LNCaP clone FGC (cell line): Measurements from ENCODE around the gene TBC1D20.

Experiments
- DNase-seq: peaks from one replicate; pipeline ENCODE4 v3.0.0-alpha.2; 2011; ENCODE audit warnings: low read depth
- H3K4me3 ChIP-seq: 2 replicates; pipeline ENCODE4 v1.5.1; 2011; ENCODE audit warnings: mild to moderate bottlenecking, low read depth, low read length, control low read depth
- TF ChIP-seq, protein P1 (sequence below): IDR thresholded peaks from 2 replicates; pipeline ENCODE4 v1.5.1; 2012; ENCODE audit warnings: mild to moderate bottlenecking; ENCODE audit not compliant: control insufficient read depth, insufficient read depth; ENCODE audit errors: extremely low read depth

Gene TBC1D20

DNA sequence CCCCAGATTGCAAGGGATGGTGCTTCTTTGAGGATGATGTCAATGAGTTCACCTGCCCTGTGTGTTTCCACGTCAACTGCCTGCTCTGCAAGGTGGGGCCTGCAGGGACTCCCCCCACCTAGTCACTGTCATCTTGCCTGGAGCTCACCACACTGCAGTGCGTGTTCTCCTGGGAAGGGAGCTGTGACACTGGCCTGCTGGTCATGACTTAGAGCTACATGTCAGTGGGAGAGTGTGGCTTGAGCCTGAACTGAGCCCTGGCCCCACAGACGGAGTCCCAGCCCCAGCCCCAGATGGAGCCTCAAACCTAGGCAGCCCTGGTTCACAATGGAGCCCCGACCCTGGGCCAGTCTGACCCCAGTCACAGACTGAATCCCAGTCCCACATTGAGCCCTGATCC is 34.9 kb downstream of the TBC1D20 start:
- no peak for DNase-seq
- no peak overlapping the region for H3K4me3 ChIP-seq
- TF ChIP-seq, protein P1, sequence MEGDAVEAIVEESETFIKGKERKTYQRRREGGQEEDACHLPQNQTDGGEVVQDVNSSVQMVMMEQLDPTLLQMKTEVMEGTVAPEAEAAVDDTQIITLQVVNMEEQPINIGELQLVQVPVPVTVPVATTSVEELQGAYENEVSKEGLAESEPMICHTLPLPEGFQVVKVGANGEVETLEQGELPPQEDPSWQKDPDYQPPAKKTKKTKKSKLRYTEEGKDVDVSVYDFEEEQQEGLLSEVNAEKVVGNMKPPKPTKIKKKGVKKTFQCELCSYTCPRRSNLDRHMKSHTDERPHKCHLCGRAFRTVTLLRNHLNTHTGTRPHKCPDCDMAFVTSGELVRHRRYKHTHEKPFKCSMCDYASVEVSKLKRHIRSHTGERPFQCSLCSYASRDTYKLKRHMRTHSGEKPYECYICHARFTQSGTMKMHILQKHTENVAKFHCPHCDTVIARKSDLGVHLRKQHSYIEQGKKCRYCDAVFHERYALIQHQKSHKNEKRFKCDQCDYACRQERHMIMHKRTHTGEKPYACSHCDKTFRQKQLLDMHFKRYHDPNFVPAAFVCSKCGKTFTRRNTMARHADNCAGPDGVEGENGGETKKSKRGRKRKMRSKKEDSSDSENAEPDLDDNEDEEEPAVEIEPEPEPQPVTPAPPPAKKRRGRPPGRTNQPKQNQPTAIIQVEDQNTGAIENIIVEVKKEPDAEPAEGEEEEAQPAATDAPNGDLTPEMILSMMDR, result no peak

DNA sequence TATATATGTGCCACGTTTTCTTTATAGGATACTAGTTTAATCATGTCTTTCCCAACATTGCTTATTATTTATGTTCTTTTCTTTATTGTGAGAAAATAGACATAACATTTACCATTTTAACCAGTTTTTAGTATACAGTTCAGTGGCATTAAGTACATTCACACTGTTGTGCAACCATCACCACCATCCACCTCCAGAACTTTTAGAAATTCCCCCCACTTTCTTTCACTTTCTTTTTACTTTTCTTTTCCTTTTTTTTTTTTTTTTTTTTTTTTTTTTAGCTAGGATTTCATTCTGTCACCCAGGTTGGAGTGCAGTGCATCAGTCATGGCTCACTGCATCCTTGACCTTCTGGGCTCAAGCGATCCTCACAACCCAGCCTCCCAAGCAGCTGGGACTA is 35.8 kb downstream of the TBC1D20 start:
- DNase-seq, result no peak
- no peak overlapping the region for H3K4me3 ChIP-seq
- TF ChIP-seq, protein P1, result no peak

DNA sequence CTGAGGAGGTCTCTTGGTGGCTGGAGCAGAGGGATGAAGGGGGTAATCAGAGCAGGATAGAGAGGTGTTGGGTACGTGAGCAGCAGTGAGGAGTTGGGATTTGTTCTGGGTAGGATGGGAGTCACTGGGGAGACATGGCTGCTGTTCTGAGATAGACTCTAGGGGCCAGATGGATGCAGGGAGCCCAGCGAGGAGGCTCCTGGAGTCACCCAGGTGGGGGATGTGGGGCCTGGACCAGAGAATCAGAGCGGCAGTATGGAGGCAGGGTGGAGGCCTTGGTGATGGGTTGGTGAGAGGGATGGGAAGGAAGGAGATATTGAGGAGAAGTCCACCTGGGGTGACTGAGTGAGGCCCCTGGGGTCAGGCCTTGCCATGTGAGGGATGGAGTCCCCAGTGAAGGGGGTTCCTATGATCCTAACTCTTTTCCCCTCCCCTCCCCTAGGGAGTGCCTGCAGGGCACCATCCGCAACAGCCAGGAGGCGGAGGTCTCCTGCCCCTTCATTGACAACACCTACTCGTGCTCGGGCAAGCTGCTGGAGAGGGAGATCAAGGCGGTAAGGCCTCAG is 40.6 kb downstream of the TBC1D20 start:
- DNase-seq, result no peak
- H3K4me3 ChIP-seq, result peak overlapping the region; percentile 57
- TF ChIP-seq, protein P1, result no peak

DNA sequence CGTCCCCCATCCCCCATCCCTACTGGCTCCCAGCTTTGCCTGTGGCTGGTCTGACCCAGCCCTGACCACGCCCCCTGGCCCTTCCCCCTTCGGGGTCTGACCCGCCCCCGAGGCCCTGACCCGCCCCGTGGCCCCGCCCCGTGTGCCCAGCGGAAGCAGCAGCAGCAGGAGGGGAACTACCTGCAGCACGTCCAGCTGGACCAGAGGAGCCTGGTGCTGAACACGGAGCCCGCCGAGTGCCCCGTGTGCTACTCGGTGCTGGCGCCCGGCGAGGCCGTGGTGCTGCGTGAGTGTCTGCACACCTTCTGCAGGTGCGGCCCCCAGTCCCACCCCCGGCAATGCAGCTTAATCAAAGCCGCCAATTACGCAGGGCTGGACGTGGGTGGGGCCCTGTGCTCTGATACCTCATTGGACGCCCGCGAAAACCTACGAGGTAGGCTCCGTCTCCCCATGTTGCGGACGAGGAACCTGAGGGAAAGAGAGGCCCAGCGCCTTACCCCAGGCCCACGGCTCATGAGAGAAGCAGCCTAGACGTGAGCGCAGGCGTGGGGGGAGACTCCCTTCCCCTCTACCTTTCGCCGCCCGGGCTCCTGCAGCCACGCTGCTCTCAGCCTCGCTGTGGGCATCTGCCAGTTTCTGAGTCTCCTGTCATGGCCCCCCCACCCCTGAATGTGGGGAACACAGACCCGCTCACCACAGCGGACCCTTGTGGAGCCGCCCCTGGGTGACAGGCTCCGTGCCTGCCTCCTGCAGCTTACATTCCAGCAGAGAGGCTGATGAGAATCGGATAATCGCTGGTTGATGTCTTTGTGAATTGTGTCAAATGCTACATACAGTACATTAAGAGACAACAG is 41.4 kb downstream of the TBC1D20 start:
- TF ChIP-seq, protein P1, result no peak
- peak; percentile 62 for DNase-seq
- H3K4me3 ChIP-seq, result peak overlapping the region; percentile 57

DNA sequence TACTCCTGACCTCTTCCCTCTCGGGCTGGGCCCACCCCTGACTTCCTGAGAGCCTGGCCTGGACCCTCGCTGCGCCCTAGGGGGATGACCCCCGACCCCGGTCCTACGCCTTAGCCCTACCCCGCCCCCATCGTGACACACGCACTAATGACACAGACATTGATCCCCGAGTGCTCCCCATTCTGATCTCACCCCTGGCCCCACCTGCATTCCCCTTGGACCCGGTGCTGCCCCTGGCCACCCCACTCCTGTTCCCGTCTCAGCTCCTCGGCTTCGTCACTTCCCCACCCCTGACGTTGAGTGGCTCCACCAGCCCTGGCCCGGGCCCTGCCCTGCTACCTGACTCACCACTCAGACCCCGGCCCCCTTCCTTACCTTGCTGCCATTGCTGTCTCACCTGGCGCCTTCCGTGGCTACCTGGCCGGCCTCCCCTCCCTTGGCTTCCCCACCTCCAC is 42.1 kb downstream of the TBC1D20 start:
- peak overlapping the region; percentile 54 for H3K4me3 ChIP-seq
- DNase-seq, result peak; percentile 22
- TF ChIP-seq, protein P1, result no peak

DNA sequence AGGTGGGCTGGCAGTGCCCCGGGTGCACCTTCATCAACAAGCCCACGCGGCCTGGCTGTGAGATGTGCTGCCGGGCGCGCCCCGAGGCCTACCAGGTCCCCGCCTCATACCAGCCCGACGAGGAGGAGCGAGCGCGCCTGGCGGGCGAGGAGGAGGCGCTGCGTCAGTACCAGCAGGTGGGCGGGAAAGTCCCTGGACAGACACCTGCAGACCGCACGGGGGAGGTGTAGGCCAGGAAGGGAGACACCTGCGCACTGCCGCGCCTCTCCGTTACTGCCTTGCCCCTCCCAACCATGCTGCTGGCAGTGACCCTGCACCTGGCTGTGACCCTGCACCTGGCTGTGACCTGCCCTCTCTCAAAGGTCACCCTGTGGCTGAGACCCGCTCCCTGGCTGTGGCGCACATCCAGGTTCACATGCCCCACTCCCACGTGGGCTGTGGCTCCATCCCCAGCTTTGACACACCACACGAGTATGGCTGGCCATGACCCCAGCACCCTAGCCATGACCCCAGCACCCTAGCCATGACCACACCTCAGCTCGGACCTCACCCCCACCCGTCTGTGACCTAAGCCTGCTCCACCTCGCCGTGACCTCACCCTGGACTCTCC is 42.7 kb downstream of the TBC1D20 start:
- peak; percentile 71 for DNase-seq
- peak overlapping the region; percentile 54 for H3K4me3 ChIP-seq
- TF ChIP-seq, protein P1, result peak; percentile 57
